ENCODE measurements around the gene RBFA. TPM values are rescaled to one million over a fixed set of nuclear protein-coding genes. Genes with fewer than 3 reads are reported as not detected.
A peak's percentile ranks its signal among the peaks of the same experiment; 100 is the strongest.

Gene RBFA
- total and polyA plus RNA-seq, 2 experiments from 2014 or later, result 33.8 to 43.3 TPM

DNA sequence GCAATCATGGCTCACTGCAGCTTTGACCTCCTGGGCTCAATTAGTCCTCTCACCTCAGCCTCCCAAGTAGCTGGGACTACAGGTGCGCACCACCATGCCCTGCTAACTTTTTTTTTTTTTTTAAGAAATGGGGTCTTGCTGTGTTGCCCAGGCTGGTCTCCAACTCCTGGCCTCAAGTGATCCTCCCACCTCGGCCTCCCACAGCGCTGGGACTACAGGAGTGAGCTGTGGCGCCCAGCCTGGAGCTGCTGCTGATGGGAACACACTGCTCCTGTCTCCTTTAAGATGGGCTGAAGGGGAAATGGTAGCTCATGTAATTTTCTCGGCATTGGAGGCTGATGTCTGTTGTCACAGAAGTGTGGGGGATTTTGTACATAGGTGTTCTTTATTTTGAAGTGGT is 39.9 kb downstream of the RBFA start:
- H3K27me3 ChIP-seq (ENCODE audit: insufficient read depth), result no peaks in the 10 kb centered on the region
- no peaks in the 10 kb centered on the region for H3K9me2 ChIP-seq (ENCODE audit: insufficient read depth)

DNA sequence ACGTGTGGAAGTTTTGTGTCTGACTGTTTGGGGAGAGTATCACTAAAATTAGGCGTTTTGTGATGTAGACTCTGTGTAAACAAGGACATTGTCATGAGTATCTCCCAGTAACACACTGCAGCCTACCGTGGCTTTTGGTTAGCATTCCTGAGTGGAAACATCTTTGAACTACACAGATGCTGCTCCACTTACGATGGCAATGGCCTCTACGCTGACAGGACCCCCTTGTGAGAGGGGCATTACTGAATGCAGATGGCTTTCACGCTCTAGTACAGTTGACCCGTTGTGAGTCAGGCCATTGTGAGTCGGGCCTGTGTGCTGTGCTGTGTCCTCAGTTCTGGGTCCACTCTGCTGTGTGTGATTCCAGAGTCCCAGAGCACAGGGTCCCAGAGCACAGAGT is 40.5 kb downstream of the RBFA start:
- peak; percentile 21 for DNase-seq (ENCODE audit: low spot score)
- H3K27me3 Mint-ChIP-seq (ENCODE audit: insufficient read depth, low read depth, poor library complexity), result peaks cover 4% of the 10 kb centered on the region
- no peak overlapping the region for H3K27ac Mint-ChIP-seq
- peak; percentile 61 for ATAC-seq
- peaks cover 25% of the 10 kb centered on the region for H3K9me3 Mint-ChIP-seq
- H3K4me3 ChIP-seq, result no peak overlapping the region
- H3K9me2 ChIP-seq (ENCODE audit: insufficient read depth), result no peaks in the 10 kb centered on the region
- no peaks in the 10 kb centered on the region for H4K20me1 ChIP-seq (replicated peaks; ENCODE audit: insufficient read depth)
- H3K36me3 ChIP-seq (ENCODE audit: insufficient read depth), result no peaks in the 10 kb centered on the region
- no peaks in the 10 kb centered on the region for H3K79me2 ChIP-seq (replicated peaks; ENCODE audit: insufficient read depth)
- H3K4me2 ChIP-seq, result no peak overlapping the region
- H2AFZ ChIP-seq, result no peak overlapping the region
- no peak for TF ChIP-seq STAT1 (IDR thresholded peaks at IDR 0.05; ENCODE audit: unreplicated experiment)
- TF ChIP-seq NANOG (IDR thresholded peaks at IDR 0.05; ENCODE audit: borderline replicate concordance), result no peak
- no peak for TF ChIP-seq CREB1 (CRISPR knock-in tag; IDR thresholded peaks at IDR 0.05; ENCODE audit: low read depth)
- no peak for TF ChIP-seq ZNF114 (CRISPR knock-in tag; IDR thresholded peaks at IDR 0.05)
- TF ChIP-seq, protein P1, sequence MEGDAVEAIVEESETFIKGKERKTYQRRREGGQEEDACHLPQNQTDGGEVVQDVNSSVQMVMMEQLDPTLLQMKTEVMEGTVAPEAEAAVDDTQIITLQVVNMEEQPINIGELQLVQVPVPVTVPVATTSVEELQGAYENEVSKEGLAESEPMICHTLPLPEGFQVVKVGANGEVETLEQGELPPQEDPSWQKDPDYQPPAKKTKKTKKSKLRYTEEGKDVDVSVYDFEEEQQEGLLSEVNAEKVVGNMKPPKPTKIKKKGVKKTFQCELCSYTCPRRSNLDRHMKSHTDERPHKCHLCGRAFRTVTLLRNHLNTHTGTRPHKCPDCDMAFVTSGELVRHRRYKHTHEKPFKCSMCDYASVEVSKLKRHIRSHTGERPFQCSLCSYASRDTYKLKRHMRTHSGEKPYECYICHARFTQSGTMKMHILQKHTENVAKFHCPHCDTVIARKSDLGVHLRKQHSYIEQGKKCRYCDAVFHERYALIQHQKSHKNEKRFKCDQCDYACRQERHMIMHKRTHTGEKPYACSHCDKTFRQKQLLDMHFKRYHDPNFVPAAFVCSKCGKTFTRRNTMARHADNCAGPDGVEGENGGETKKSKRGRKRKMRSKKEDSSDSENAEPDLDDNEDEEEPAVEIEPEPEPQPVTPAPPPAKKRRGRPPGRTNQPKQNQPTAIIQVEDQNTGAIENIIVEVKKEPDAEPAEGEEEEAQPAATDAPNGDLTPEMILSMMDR (conservative IDR thresholded peaks at IDR 0.05; ENCODE audit: low read depth in 2 of 2), result no peak
- TF ChIP-seq EZH2phosphoT487 (IDR thresholded peaks at IDR 0.05; ENCODE audit: unreplicated experiment), result no peak
- TF ChIP-seq ZNF331 (CRISPR knock-in tag; IDR thresholded peaks at IDR 0.05; ENCODE audit: low read depth), result no peak
- no peak overlapping the region for H3K4me3 Mint-ChIP-seq
- peaks cover 12% of the 10 kb centered on the region for H3K36me3 Mint-ChIP-seq (ENCODE audit: low read depth)
- peaks cover 2% of the 10 kb centered on the region; the same call in 1 of the 3 replicates for H3K4me1 Mint-ChIP-seq
- no peaks in the 10 kb centered on the region for H3F3A ChIP-seq (replicated peaks; ENCODE audit: low read depth)
- H3K27ac ChIP-seq (ENCODE audit: low read depth), result no peak overlapping the region
- H3K27me3 ChIP-seq (ENCODE audit: insufficient read depth), result no peaks in the 10 kb centered on the region
- H3K4me1 ChIP-seq (ENCODE audit: insufficient read depth), result no peaks in the 10 kb centered on the region

More for the DNA sequence above, 39.9 kb downstream of the RBFA start:
- no peak overlapping the region for H3K27ac ChIP-seq (ENCODE audit: low read depth)
- H4K20me1 ChIP-seq (replicated peaks; ENCODE audit: insufficient read depth), result no peaks in the 10 kb centered on the region
- no peaks in the 10 kb centered on the region for H3K36me3 ChIP-seq (ENCODE audit: insufficient read depth)
- H3K4me1 Mint-ChIP-seq, result peaks cover 2% of the 10 kb centered on the region; the same call in 1 of the 3 replicates
- peaks cover 4% of the 10 kb centered on the region for H3K27me3 Mint-ChIP-seq (ENCODE audit: insufficient read depth, low read depth, poor library complexity)
- no peak overlapping the region for H3K4me3 ChIP-seq
- ATAC-seq (no peak), DNase-seq (ENCODE audit: low spot score) (no peak)
- H3K36me3 Mint-ChIP-seq (ENCODE audit: low read depth), result peaks cover 12% of the 10 kb centered on the region
- H3K4me1 ChIP-seq (ENCODE audit: insufficient read depth), result no peaks in the 10 kb centered on the region
- no peak overlapping the region for H2AFZ ChIP-seq
- peaks cover 25% of the 10 kb centered on the region for H3K9me3 Mint-ChIP-seq
- no peaks in the 10 kb centered on the region for H3K79me2 ChIP-seq (replicated peaks; ENCODE audit: insufficient read depth)
- no peaks in the 10 kb centered on the region for H3F3A ChIP-seq (replicated peaks; ENCODE audit: low read depth)
- no peak overlapping the region for H3K27ac Mint-ChIP-seq
- H3K4me3 Mint-ChIP-seq, result no peak overlapping the region
- no peak overlapping the region for H3K4me2 ChIP-seq
- TF ChIP-seq CREB1 (CRISPR knock-in tag; IDR thresholded peaks at IDR 0.05; ENCODE audit: low read depth), result no peak
- TF ChIP-seq POLR2AphosphoS5 (IDR thresholded peaks at IDR 0.05; ENCODE audit: low read depth), result no peak
- no peak for TF ChIP-seq EZH2 (IDR thresholded peaks at IDR 0.05; ENCODE audit: low read depth, unreplicated experiment)
- TF ChIP-seq ZNF114 (CRISPR knock-in tag; IDR thresholded peaks at IDR 0.05), result no peak

DNA sequence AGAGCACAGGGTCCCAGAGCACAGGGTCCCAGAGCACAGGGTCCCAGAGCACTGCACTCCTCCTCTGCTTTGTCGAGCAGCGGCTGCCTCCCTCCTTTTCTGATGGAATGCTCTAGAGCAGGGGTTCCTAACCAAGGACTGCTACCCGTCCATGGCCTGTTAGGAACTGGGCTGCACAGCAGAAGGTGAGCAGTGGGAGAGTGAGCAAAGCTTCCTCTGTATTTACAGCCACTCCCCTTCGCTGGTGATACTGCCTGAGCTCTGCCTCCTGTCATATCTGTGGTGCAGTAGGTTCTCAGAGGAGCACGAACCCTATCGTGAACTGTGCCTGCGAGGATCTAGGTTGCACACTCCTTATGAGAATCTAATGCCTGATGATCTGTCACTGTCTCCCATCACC is 41.7 kb downstream of the RBFA start:
- no peak for ATAC-seq
- no peak overlapping the region for H3K27ac ChIP-seq (ENCODE audit: low read depth)
- H3K4me1 ChIP-seq (ENCODE audit: insufficient read depth), result no peaks in the 10 kb centered on the region
- Mint-ChIP-seq H3K36me3 (ENCODE audit: low read depth) (peaks cover 12% of the 10 kb centered on the region), H3K27ac (no peak overlapping the region), H3K9me3 (peaks cover 25% of the 10 kb centered on the region), H3K4me1 (peaks cover 2% of the 10 kb centered on the region; the same call in 1 of the 3 replicates), H3K27me3 (ENCODE audit: insufficient read depth, low read depth, poor library complexity) (peaks cover 4% of the 10 kb centered on the region), H3K4me3 (no peak overlapping the region)
- H3K4me3 ChIP-seq, result no peak overlapping the region
- H3K4me2 ChIP-seq, result no peak overlapping the region
- H2AFZ ChIP-seq, result no peak overlapping the region
- H3K9me2 ChIP-seq (ENCODE audit: insufficient read depth), result no peaks in the 10 kb centered on the region
- no peaks in the 10 kb centered on the region for H3K79me2 ChIP-seq (replicated peaks; ENCODE audit: insufficient read depth)
- H3K27me3 ChIP-seq (ENCODE audit: insufficient read depth), result no peaks in the 10 kb centered on the region
- no peak for DNase-seq (ENCODE audit: low spot score)
- no peaks in the 10 kb centered on the region for H4K20me1 ChIP-seq (replicated peaks; ENCODE audit: insufficient read depth)
- no peak for TF ChIP-seq CREB1 (CRISPR knock-in tag; IDR thresholded peaks at IDR 0.05; ENCODE audit: low read depth)
- no peak for TF ChIP-seq JUNB (IDR thresholded peaks at IDR 0.05; ENCODE audit: unreplicated experiment)
- TF ChIP-seq, protein P2, sequence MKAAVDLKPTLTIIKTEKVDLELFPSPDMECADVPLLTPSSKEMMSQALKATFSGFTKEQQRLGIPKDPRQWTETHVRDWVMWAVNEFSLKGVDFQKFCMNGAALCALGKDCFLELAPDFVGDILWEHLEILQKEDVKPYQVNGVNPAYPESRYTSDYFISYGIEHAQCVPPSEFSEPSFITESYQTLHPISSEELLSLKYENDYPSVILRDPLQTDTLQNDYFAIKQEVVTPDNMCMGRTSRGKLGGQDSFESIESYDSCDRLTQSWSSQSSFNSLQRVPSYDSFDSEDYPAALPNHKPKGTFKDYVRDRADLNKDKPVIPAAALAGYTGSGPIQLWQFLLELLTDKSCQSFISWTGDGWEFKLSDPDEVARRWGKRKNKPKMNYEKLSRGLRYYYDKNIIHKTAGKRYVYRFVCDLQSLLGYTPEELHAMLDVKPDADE (IDR thresholded peaks at IDR 0.05), result no peak
- TF ChIP-seq, protein P1 (conservative IDR thresholded peaks at IDR 0.05; ENCODE audit: low read depth in 2 of 2), result no peak
- no peak for TF ChIP-seq EZH2 (IDR thresholded peaks at IDR 0.05; ENCODE audit: low read depth, unreplicated experiment)
- no peaks in the 10 kb centered on the region for H3K36me3 ChIP-seq (ENCODE audit: insufficient read depth)
- no peaks in the 10 kb centered on the region for H3F3A ChIP-seq (replicated peaks; ENCODE audit: low read depth)
